Body of pancreas (tissue), 4 donors: ENCODE data around the gene KRTCAP3. TPM values are rescaled to one million over a fixed set of nuclear protein-coding genes. Genes with fewer than 3 reads are reported as not detected.

Experiments used
- ATAC-seq: fragments of 150-250 bp; one replicate; pipeline ENCODE4 v1.9.1; 2016
- DNase-seq, 4 donors: peaks; one replicate each; pipeline ENCODE4 v3.0.0-alpha.2; 2019
- H3K27ac ChIP-seq, 4 donors: fragments of 200-600 bp; sonication (generic); 1 replicate in 3 of 4; 2 replicates in 1 of 4; pipeline versions ENCODE4 v1.5.1 to v1.6.1; 2016 to 2019; ENCODE audit warnings: mild to moderate bottlenecking in 1 of 4, mixed read lengths in 1 of 4, moderate library complexity in 1 of 4
- H3K27me3 ChIP-seq, 2 donors: fragments of 200-600 bp; sonication (generic); one replicate each; pipeline ENCODE4 v1.6.0; 2016; ENCODE audit warnings: mild to moderate bottlenecking in 1 of 2
- H3K36me3 ChIP-seq, 2 donors: fragments of 200-600 bp; sonication (generic); replicated peaks in 1 of 2; 2 replicates each; pipeline ENCODE4 v1.5.1; 2016; ENCODE audit warnings: low read depth in 2 of 2; ENCODE audit not compliant: insufficient read depth in 1 of 2
- H3K4me1 ChIP-seq: fragments of 200-600 bp; sonication (generic); one replicate; pipeline ENCODE4 v1.6.0; 2016
- H3K4me3 ChIP-seq, 2 donors: fragments of 200-600 bp; sonication (generic); 1 replicate in 1 of 2; 2 replicates in 1 of 2; pipeline ENCODE4 v1.5.1; 2016 to 2019
- H3K9me3 ChIP-seq, 3 donors: fragments of 200-600 bp; sonication (generic); 1 replicate in 2 of 3; 2 replicates in 1 of 3; pipeline ENCODE4 v1.5.1; 2016
- POLR2A ChIP-seq, 3 donors: fragments of 450-650 bp; IDR thresholded peaks; one replicate each; pipeline ENCODE4 v1.6.1; 2016; ENCODE audit warnings: antibody characterized with exemption in 3 of 3, mild to moderate bottlenecking in 2 of 3
- WGBS, 2 donors: methylation state at CpG; one replicate each; pipeline ENCODE4 v1.1.5; 2017; 5-methylcytosine and 5-hydroxymethylcytosine counted together
- intact Hi-C: fragments of 100-400 bp; cut with DNase I; formaldehyde crosslinking; loops from one replicate; pipeline ENCODE4 v1.15.1; 2023
- total RNA-seq, 2 donors: library from RNA; depleted of rRNA; stranded (reverse); fragments of >200 nt; gene quantifications; one replicate each; pipeline ENCODE4 v1.1.0, GENCODE V29; 2016
- TF ChIP-seq, protein P1 (sequence below), 7 experiments: fragments of 450-650 bp in 4 of 7; fragments of 200-600 bp in 3 of 7; sonication (generic) in 3 of 7; IDR thresholded peaks; one replicate each; pipeline ENCODE4 v1.5.1; 2016 to 2019; ENCODE audit warnings: antibody characterized with exemption in 7 of 7

The KRTCAP3 gene
- total RNA-seq, 2 donors from 2014 or later: 11.9 to 25.2 TPM

DNA sequence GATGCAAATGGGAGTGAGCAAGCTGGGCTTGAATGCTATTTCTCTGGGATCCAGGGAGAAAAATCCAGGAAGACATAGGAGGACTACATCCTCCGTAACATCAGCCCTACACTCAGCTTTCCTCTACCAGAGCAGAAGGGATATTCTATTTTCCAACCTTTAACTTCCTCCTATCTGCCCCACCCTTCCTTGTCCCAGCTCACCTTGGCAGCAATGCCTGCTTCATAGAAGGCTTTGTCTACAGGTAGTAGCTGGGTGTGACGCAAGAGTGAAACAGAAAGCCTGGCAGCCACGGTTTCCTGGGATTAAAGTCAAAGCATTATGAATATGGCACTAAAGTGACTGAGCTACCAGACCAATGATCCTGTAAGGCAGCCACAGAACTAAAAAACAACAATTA, 3.9 kb downstream of the KRTCAP3 start:
- Histone ChIP-seq H3K9me3 (no peaks in the 10 kb centered on the region), H3K4me3 (no peak overlapping the region), H3K27me3 (no peaks in the 10 kb centered on the region), H3K27ac (peak overlapping the region; percentile 72 to 88 (median 84)), H3K36me3 (peaks cover 7 to 8% of the 10 kb centered on the region in 2 donors), H3K4me1 (peaks cover 32% of the 10 kb centered on the region)
- 32 to 37% methylated on average over 3 of the region's 3 CpGs for WGBS, 2 donors
- ATAC-seq (peak; percentile 79), DNase-seq (peak; percentile 81 to 94 (median 88))
- TF ChIP-seq, protein P1, sequence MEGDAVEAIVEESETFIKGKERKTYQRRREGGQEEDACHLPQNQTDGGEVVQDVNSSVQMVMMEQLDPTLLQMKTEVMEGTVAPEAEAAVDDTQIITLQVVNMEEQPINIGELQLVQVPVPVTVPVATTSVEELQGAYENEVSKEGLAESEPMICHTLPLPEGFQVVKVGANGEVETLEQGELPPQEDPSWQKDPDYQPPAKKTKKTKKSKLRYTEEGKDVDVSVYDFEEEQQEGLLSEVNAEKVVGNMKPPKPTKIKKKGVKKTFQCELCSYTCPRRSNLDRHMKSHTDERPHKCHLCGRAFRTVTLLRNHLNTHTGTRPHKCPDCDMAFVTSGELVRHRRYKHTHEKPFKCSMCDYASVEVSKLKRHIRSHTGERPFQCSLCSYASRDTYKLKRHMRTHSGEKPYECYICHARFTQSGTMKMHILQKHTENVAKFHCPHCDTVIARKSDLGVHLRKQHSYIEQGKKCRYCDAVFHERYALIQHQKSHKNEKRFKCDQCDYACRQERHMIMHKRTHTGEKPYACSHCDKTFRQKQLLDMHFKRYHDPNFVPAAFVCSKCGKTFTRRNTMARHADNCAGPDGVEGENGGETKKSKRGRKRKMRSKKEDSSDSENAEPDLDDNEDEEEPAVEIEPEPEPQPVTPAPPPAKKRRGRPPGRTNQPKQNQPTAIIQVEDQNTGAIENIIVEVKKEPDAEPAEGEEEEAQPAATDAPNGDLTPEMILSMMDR (IDR thresholded peaks at IDR 0.05): no peak
- TF ChIP-seq POLR2A (IDR thresholded peaks at IDR 0.05): peak in 2 of 3 donors; percentile 57 to 59
- intact Hi-C loops: no loop called here

GRCh38 chr2:27448381-27448780, 6.2 kb downstream of the KRTCAP3 start:
- 46 to 65% methylated on average over 3 of the region's 3 CpGs for WGBS, 2 donors
- Histone ChIP-seq H3K9me3 (no peaks in the 10 kb centered on the region), H3K27ac (no peak overlapping the region), H3K4me1 (peaks cover 15% of the 10 kb centered on the region), H3K4me3 (no peak overlapping the region), H3K36me3 (peaks cover 0 to 4% of the 10 kb centered on the region in 2 donors), H3K27me3 (no peaks in the 10 kb centered on the region)
- no peak for ATAC-seq
- TF ChIP-seq POLR2A (IDR thresholded peaks at IDR 0.05): no peak
- TF ChIP-seq, protein P1 (IDR thresholded peaks at IDR 0.05): no peak
- DNase-seq: no peak
- intact Hi-C loops: no loop called here

DNA sequence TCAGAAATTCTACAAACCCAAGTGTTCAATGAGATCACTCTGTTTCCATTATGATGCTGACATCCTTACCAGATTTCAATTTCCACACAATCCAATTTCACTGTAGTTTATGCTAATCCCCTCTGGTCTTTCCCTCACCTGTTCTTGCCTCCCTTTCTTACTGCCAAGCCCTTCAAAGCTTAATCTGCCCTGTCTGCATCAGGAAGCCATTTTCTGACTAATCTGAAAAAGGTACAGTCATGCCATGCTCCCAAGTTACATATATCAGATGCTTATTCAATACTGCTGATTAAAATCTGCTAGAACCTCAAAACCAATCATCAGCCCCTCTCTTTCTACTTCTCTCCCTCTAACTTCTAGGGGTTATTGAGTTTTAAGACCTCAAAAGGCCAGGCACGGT, 8.9 kb downstream of the KRTCAP3 start:
- H3K9me3 ChIP-seq: no peaks in the 10 kb centered on the region
- WGBS, 2 donors: 100% methylated on average over 1 of the region's 1 CpG

GRCh38 chr2:27453968-27454367, 11.8 kb downstream of the KRTCAP3 start:
- TF ChIP-seq POLR2A (IDR thresholded peaks at IDR 0.05): no peak
- TF ChIP-seq, protein P1 (IDR thresholded peaks at IDR 0.05): no peak
- intact Hi-C loops: no loop called here

More for the DNA sequence above, 8.9 kb downstream of the KRTCAP3 start:
- no peak overlapping the region for H3K27ac ChIP-seq
- intact Hi-C loops: no loop called here
- no peak for DNase-seq
- peaks cover 4% of the 10 kb centered on the region for H3K4me1 ChIP-seq
- no peak overlapping the region for H3K4me3 ChIP-seq
- no peaks in the 10 kb centered on the region for H3K27me3 ChIP-seq
- H3K36me3 ChIP-seq: peaks cover 0 to 4% of the 10 kb centered on the region in 2 donors
- TF ChIP-seq, protein P1 (IDR thresholded peaks at IDR 0.05): no peak
- no peak for TF ChIP-seq POLR2A (IDR thresholded peaks at IDR 0.05)
- no peak for ATAC-seq

DNA sequence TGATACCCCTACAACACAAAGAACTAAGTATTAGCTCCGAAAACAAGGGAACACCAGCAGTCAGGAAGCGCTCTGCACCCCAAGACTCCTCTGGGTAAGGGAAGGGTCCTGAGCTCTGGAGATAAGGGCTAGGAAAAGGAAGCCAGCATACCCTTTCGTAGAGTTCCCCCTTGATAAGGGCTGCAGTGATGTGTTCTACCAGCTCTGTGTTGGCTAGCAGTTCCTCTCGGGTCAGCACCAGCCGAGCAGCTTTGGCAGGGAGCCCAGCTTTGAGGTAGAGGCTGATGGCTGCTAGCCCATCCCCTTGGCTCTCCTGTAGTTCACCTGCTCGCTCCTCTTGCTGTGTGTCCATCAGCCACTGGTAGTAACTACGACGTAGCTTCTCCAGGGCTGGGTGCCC, 18.9 kb downstream of the KRTCAP3 start:
- no peaks in the 10 kb centered on the region for H3K9me3 ChIP-seq
- 70 to 88% methylated on average over 8 of the region's 8 CpGs for WGBS, 2 donors
- no peak for ATAC-seq
- DNase-seq: peak in 1 of 4 donors; percentile 11
- no peak overlapping the region for H3K27ac ChIP-seq
- H3K36me3 ChIP-seq: peaks cover 0 to 8% of the 10 kb centered on the region in 2 donors
- intact Hi-C loops: no loop called here
- no peaks in the 10 kb centered on the region for H3K27me3 ChIP-seq
- H3K4me1 ChIP-seq: no peaks in the 10 kb centered on the region
- H3K4me3 ChIP-seq: no peak overlapping the region
- TF ChIP-seq POLR2A (IDR thresholded peaks at IDR 0.05): no peak
- TF ChIP-seq, protein P1 (IDR thresholded peaks at IDR 0.05): no peak

More at GRCh38 chr2:27453968-27454367, 11.8 kb downstream of the KRTCAP3 start:
- DNase-seq: no peak
- ATAC-seq: peak; percentile 21
- H3K27me3 ChIP-seq: no peaks in the 10 kb centered on the region
- H3K36me3 ChIP-seq: peaks cover 0 to 5% of the 10 kb centered on the region in 2 donors
- no peaks in the 10 kb centered on the region for H3K4me1 ChIP-seq
- no peak overlapping the region for H3K27ac ChIP-seq
- no peak overlapping the region for H3K4me3 ChIP-seq
- WGBS, 2 donors: 76 to 82% methylated on average over 7 of the region's 7 CpGs
- no peaks in the 10 kb centered on the region for H3K9me3 ChIP-seq
